Stomach smooth muscle (tissue), 2 donors: ENCODE data around the gene MTLN.
"Not testable (repeated sequence)": the region's sequence is repeated elsewhere in the genome, so short reads cannot be mapped to it uniquely, and the experiment has no call there.

Experiments used
- H3K27ac ChIP-seq: one replicate; pipeline ENCODE4 v1.7.0; 2013; ENCODE audit warnings: mild to moderate bottlenecking, low read length, inconsistent platforms
- H3K27me3 ChIP-seq, 2 donors: one replicate each; pipeline ENCODE4 v1.7.0; 2013; ENCODE audit warnings: low read length in 2 of 2; ENCODE audit not compliant: insufficient read depth in 2 of 2, control insufficient read depth in 1 of 2
- H3K36me3 ChIP-seq, 2 donors: one replicate each; pipeline ENCODE4 v1.7.0; 2013; ENCODE audit warnings: low read length in 2 of 2; ENCODE audit not compliant: control insufficient read depth in 2 of 2, insufficient read depth in 2 of 2
- H3K4me1 ChIP-seq: one replicate; pipeline ENCODE4 v1.7.0; 2013; ENCODE audit warnings: low read length; ENCODE audit not compliant: control insufficient read depth, insufficient read depth
- H3K4me3 ChIP-seq, 2 donors: one replicate each; pipeline ENCODE4 v1.7.0; 2013; ENCODE audit warnings: low read length in 2 of 2
- H3K9ac ChIP-seq, 2 donors: one replicate each; pipeline ENCODE4 v1.7.0; 2013; ENCODE audit warnings: low read length in 2 of 2, mild to moderate bottlenecking in 1 of 2
- H3K9me3 ChIP-seq, 2 donors: one replicate each; pipeline ENCODE4 v1.7.0; 2013; ENCODE audit warnings: low read length in 2 of 2; ENCODE audit not compliant: control insufficient read depth in 2 of 2
- donor health status: healthy.
- donor health status: Pancreatic carcinoma.

MTLN gene

GRCh38 chr2:110197452-110197851, 14.9 kb downstream of the MTLN start:
- H3K9ac ChIP-seq, result no peak overlapping the region
- no peaks in the 10 kb centered on the region for H3K36me3 ChIP-seq
- no peaks in the 10 kb centered on the region for H3K9me3 ChIP-seq
- no peaks in the 10 kb centered on the region for H3K4me1 ChIP-seq
- no peaks in the 10 kb centered on the region for H3K27me3 ChIP-seq
- no peak overlapping the region for H3K27ac ChIP-seq
- H3K4me3 ChIP-seq, result no peak overlapping the region

- not testable (repeated sequence) for H3K9me3 ChIP-seq, H3K27ac ChIP-seq
These were observed 22.2 kb downstream of the MTLN start for GRCh38 chr2:110190169-110190568.

GRCh38 chr2:110182449-110182848, 29.9 kb downstream of the MTLN start:
- Histone ChIP-seq H3K36me3 (peaks cover 3 to 4% of the 10 kb centered on the region in 2 donors), H3K4me3 (no peak overlapping the region), H3K27me3 (no peaks in the 10 kb centered on the region), H3K27ac (no peak overlapping the region), H3K4me1 (no peaks in the 10 kb centered on the region), H3K9ac (no peak overlapping the region), H3K9me3 (peaks cover under 1 to 3% of the 10 kb centered on the region in 2 donors)

More at GRCh38 chr2:110190169-110190568, 22.2 kb downstream of the MTLN start:
- H3K4me1 ChIP-seq, H3K4me3 ChIP-seq, H3K9ac ChIP-seq, H3K36me3 ChIP-seq, H3K27me3 ChIP-seq: not testable (repeated sequence)

GRCh38 chr2:110180036-110180435, 32.3 kb downstream of the MTLN start:
- H3K4me1 ChIP-seq, result no peaks in the 10 kb centered on the region

GRCh38 chr2:110173523-110173922, 38.8 kb downstream of the MTLN start:
- H3K4me3 ChIP-seq, result no peak overlapping the region
- H3K36me3 ChIP-seq, result no peaks in the 10 kb centered on the region
- no peak overlapping the region for H3K9ac ChIP-seq
- H3K4me1 ChIP-seq, result no peaks in the 10 kb centered on the region
- no peak overlapping the region for H3K27ac ChIP-seq
- H3K9me3 ChIP-seq, result no peaks in the 10 kb centered on the region
- no peaks in the 10 kb centered on the region for H3K27me3 ChIP-seq

More at GRCh38 chr2:110180036-110180435, 32.3 kb downstream of the MTLN start:
- H3K27ac ChIP-seq, result no peak overlapping the region
- no peaks in the 10 kb centered on the region for H3K27me3 ChIP-seq
- H3K9ac ChIP-seq, result no peak overlapping the region
- no peak overlapping the region for H3K4me3 ChIP-seq
- H3K36me3 ChIP-seq, result no peaks in the 10 kb centered on the region
- H3K9me3 ChIP-seq, result peaks cover 0 to 3% of the 10 kb centered on the region in 2 donors

- Histone ChIP-seq H3K36me3 (peaks cover 0 to 2% of the 10 kb centered on the region in 2 donors), H3K27me3 (no peaks in the 10 kb centered on the region), H3K27ac (no peak overlapping the region), H3K4me1 (no peaks in the 10 kb centered on the region), H3K4me3 (no peak overlapping the region), H3K9me3 (no peaks in the 10 kb centered on the region), H3K9ac (no peak overlapping the region)
These were observed 39.8 kb downstream of the MTLN start for GRCh38 chr2:110172506-110172905.

GRCh38 chr2:110170102-110170501, 42.2 kb downstream of the MTLN start:
- Histone ChIP-seq H3K27ac (no peak overlapping the region), H3K4me3 (no peak overlapping the region), H3K9ac (no peak overlapping the region), H3K36me3 (peaks cover 0 to 2% of the 10 kb centered on the region in 2 donors), H3K9me3 (no peaks in the 10 kb centered on the region), H3K27me3 (no peaks in the 10 kb centered on the region), H3K4me1 (no peaks in the 10 kb centered on the region)

- Histone ChIP-seq H3K27ac (no peak overlapping the region), H3K4me3 (no peak overlapping the region), H3K4me1 (no peaks in the 10 kb centered on the region), H3K9ac (no peak overlapping the region), H3K27me3 (no peaks in the 10 kb centered on the region), H3K36me3 (peaks cover 0 to 8% of the 10 kb centered on the region in 2 donors), H3K9me3 (no peaks in the 10 kb centered on the region)
These were observed 44.9 kb downstream of the MTLN start for GRCh38 chr2:110167326-110168000.

GRCh38 chr2:110166266-110166665, 46.1 kb downstream of the MTLN start:
- no peak overlapping the region for H3K27ac ChIP-seq
- peaks cover 2 to 8% of the 10 kb centered on the region in 2 donors for H3K36me3 ChIP-seq

More at GRCh38 chr2:110166266-110166665, 46.1 kb downstream of the MTLN start:
- no peak overlapping the region for H3K4me3 ChIP-seq
- H3K9me3 ChIP-seq, result no peaks in the 10 kb centered on the region
- H3K9ac ChIP-seq, result no peak overlapping the region
- H3K27me3 ChIP-seq, result no peaks in the 10 kb centered on the region
- no peaks in the 10 kb centered on the region for H3K4me1 ChIP-seq
